Epithelial cell of proximal tubule (primary cell): ENCODE data around the gene ACSL1. TPM values are rescaled to one million over a fixed set of nuclear protein-coding genes. Genes with fewer than 3 reads are reported as not detected.

Source experiments
- DNase-seq: peaks from one replicate; pipeline ENCODE4 v3.0.0-alpha.2; 2011; ENCODE audit warnings: low read depth
- H3K4me3 ChIP-seq: 2 replicates; pipeline ENCODE4 v1.5.1; 2011; ENCODE audit warnings: low read depth, mild to moderate bottlenecking, low read length
- CTCF ChIP-seq: conservative IDR thresholded peaks from 2 replicates; pipeline ENCODE4 v1.5.1; 2012; ENCODE audit warnings: low read depth, mild to moderate bottlenecking, low read length
- total RNA-seq: library from RNA; depleted of rRNA; stranded (reverse); fragments of >200 nt; gene quantifications from 2 replicates; pipeline ENCODE4 v1.2.3, GENCODE V29; 2015

The ACSL1 gene
- total RNA-seq, 1 donor from 2014 or later, result 18.5 TPM

- no peak overlapping the region for H3K4me3 ChIP-seq
- no peak for DNase-seq
Observed at GRCh38 chr4:184812651-184813181, 13.1 kb downstream of the ACSL1 start.

GRCh38 chr4:184812199-184812542 lies 13.6 kb downstream of the ACSL1 start:
- no peak for TF ChIP-seq CTCF
- no peak for DNase-seq
- H3K4me3 ChIP-seq, result no peak overlapping the region

More at GRCh38 chr4:184812651-184813181, 13.1 kb downstream of the ACSL1 start:
- TF ChIP-seq CTCF, result no peak

- no peak overlapping the region for H3K4me3 ChIP-seq
- DNase-seq, result no peak
- no peak for TF ChIP-seq CTCF
Observed at GRCh38 chr4:184811526-184812198, 14.1 kb downstream of the ACSL1 start.

GRCh38 chr4:184810720-184811119 lies 15.0 kb downstream of the ACSL1 start:
- no peak for DNase-seq
- H3K4me3 ChIP-seq, result peak overlapping the region; percentile 10
- TF ChIP-seq CTCF, result no peak

GRCh38 chr4:184808713-184809050 lies 17.1 kb downstream of the ACSL1 start:
- TF ChIP-seq CTCF, result no peak

GRCh38 chr4:184807797-184808712 lies 17.7 kb downstream of the ACSL1 start:
- no peak for DNase-seq
- no peak for TF ChIP-seq CTCF

More at GRCh38 chr4:184808713-184809050, 17.1 kb downstream of the ACSL1 start:
- no peak for DNase-seq
- H3K4me3 ChIP-seq, result no peak overlapping the region

More at GRCh38 chr4:184807797-184808712, 17.7 kb downstream of the ACSL1 start:
- H3K4me3 ChIP-seq, result no peak overlapping the region
